GM06990 (cell line): ENCODE results near the gene KRT81.
"Not testable (repeated sequence)": the region's sequence is repeated elsewhere in the genome, so short reads cannot be mapped to it uniquely, and the experiment has no call there.

ENCODE experiments used
- DNase-seq: peaks from one replicate; pipeline ENCODE4 v3.0.0-alpha.2; 2011; ENCODE audit not compliant: insufficient read length; ENCODE audit errors: extremely low read depth
- H3K27me3 ChIP-seq: replicated peaks from 2 replicates; pipeline ENCODE4 v1.6.0; 2011; ENCODE audit warnings: low read length; ENCODE audit not compliant: control insufficient read depth, insufficient read depth
- H3K36me3 ChIP-seq: 2 replicates; pipeline ENCODE4 v1.5.1; 2011; ENCODE audit warnings: low read length; ENCODE audit not compliant: control insufficient read depth, insufficient read depth
- H3K4me3 ChIP-seq: replicated peaks from 2 replicates; pipeline ENCODE4 v1.5.1; 2011; ENCODE audit warnings: low read depth, mild to moderate bottlenecking, control low read depth, low read length
- CTCF ChIP-seq: IDR thresholded peaks from 2 replicates; pipeline ENCODE4 v1.5.1; 2011; ENCODE audit warnings: low read length, control low read depth, mild to moderate bottlenecking, inconsistent platforms; ENCODE audit not compliant: insufficient read depth, poor library complexity, severe bottlenecking

The KRT81 gene

GRCh38 chr12:52260361-52261207 lies 30.8 kb downstream of the KRT81 start:
- Histone ChIP-seq H3K27me3 (no peaks in the 10 kb centered on the region), H3K36me3 (no peaks in the 10 kb centered on the region), H3K4me3 (no peak overlapping the region)
- no peak for TF ChIP-seq CTCF
- no peak for DNase-seq

- H3K27me3 ChIP-seq: no peaks in the 10 kb centered on the region
- no peaks in the 10 kb centered on the region for H3K36me3 ChIP-seq
- TF ChIP-seq CTCF: no peak
- H3K4me3 ChIP-seq: no peak overlapping the region
- no peak for DNase-seq
Measured at GRCh38 chr12:52259657-52260243, 31.6 kb downstream of the KRT81 start.

- DNase-seq: no peak
- no peak for TF ChIP-seq CTCF
- H3K4me3 ChIP-seq: no peak overlapping the region
- no peaks in the 10 kb centered on the region for H3K36me3 ChIP-seq
- H3K27me3 ChIP-seq: no peaks in the 10 kb centered on the region
Measured at GRCh38 chr12:52258335-52258901, 32.9 kb downstream of the KRT81 start.

GRCh38 chr12:52257922-52258321 lies 33.4 kb downstream of the KRT81 start:
- H3K36me3 ChIP-seq, DNase-seq, H3K4me3 ChIP-seq, H3K27me3 ChIP-seq: not testable (repeated sequence)

- H3K4me3 ChIP-seq: no peak overlapping the region
- no peaks in the 10 kb centered on the region for H3K27me3 ChIP-seq
- DNase-seq: no peak
- no peaks in the 10 kb centered on the region for H3K36me3 ChIP-seq
- no peak for TF ChIP-seq CTCF
Measured at GRCh38 chr12:52257074-52257551, 34.2 kb downstream of the KRT81 start.

GRCh38 chr12:52256584-52256935 lies 34.8 kb downstream of the KRT81 start:
- no peak overlapping the region for H3K4me3 ChIP-seq
- DNase-seq: no peak
- no peaks in the 10 kb centered on the region for H3K36me3 ChIP-seq
- no peak for TF ChIP-seq CTCF
- no peaks in the 10 kb centered on the region for H3K27me3 ChIP-seq
